B cell (primary cell): ENCODE results near the gene RNF152. TPM values are rescaled to one million over a fixed set of nuclear protein-coding genes. Genes with fewer than 3 reads are reported as not detected.

ENCODE experiments used
- ATAC-seq: fragments of 200-7000 bp; cut with Tn5 transposase; one replicate; pipeline ENCODE4 v1.10.0; 2021; ENCODE audit warnings: low read depth, mild to moderate bottlenecking, moderate number of reproducible peaks, moderate library complexity
- CTCF ChIA-PET: fragments of 350-600 bp; sonication (Branson Sonifier 250); formaldehyde crosslinking; loops from one replicate; lab custom pipeline; 2021; ENCODE audit warnings: antibody characterized with exemption, inconsistent platforms; lab: Charles Lee
- POLR2A ChIA-PET: fragments of 350-600 bp; sonication (Branson Sonifier 250); formaldehyde crosslinking; loops from one replicate; lab custom pipeline; 2021; ENCODE audit warnings: antibody characterized with exemption; lab: Charles Lee
- DNase-seq: peaks from one replicate; pipeline ENCODE4 v3.0.0; 2013
- H2AFZ ChIP-seq: 2 replicates; pipeline ENCODE4 v1.6.1; 2012; ENCODE audit warnings: mild to moderate bottlenecking, low read depth, low read length; ENCODE audit not compliant: insufficient read depth, poor library complexity, severe bottlenecking
- H3K27ac ChIP-seq, 2 donors: 1 replicate in 1 of 2; 2 replicates in 1 of 2; pipeline ENCODE4 v1.5.1; 2012 to 2013; ENCODE audit warnings: low read length in 2 of 2, mild to moderate bottlenecking in 2 of 2, moderate library complexity in 1 of 2
- H3K27me3 ChIP-seq, 4 experiments: fragments of 200-600 bp in 1 of 4; sonication (generic) in 1 of 4; replicated peaks in 1 of 4; 1 replicate in 2 of 4; 2 replicates in 2 of 4; pipeline versions ENCODE4 v1.6.1 to v1.7.0; 2013 to 2016; ENCODE audit warnings: low read length in 3 of 4, mild to moderate bottlenecking in 2 of 4, mixed read lengths in 1 of 4, moderate library complexity in 1 of 4; ENCODE audit not compliant: insufficient read depth in 4 of 4, control insufficient read depth in 3 of 4; ENCODE audit errors: control extremely low read depth in 1 of 4
- H3K36me3 ChIP-seq, 2 experiments: replicated peaks in 1 of 2; 1 replicate in 1 of 2; 2 replicates in 1 of 2; pipeline versions ENCODE4 v1.6.1 to v1.7.1; 2013; ENCODE audit warnings: low read length in 1 of 2; ENCODE audit not compliant: insufficient read depth in 2 of 2, control insufficient read depth in 1 of 2; ENCODE audit errors: control extremely low read depth in 1 of 2, extremely low read depth in 1 of 2
- H3K4me1 ChIP-seq, 2 donors: fragments of 200-600 bp in 1 of 2; sonication (generic) in 1 of 2; 1 replicate in 1 of 2; 2 replicates in 1 of 2; pipeline versions ENCODE4 v1.5.1 to v1.6.1; 2013 to 2017; ENCODE audit warnings: low read length in 2 of 2; ENCODE audit not compliant: control insufficient read depth in 2 of 2, insufficient read depth in 2 of 2
- H3K4me2 ChIP-seq: replicated peaks from 2 replicates; pipeline ENCODE3; 2012; ENCODE audit warnings: mild to moderate bottlenecking, low read depth, low read length; ENCODE audit not compliant: poor library complexity, severe bottlenecking
- H3K4me3 ChIP-seq, 5 experiments: fragments of 200-600 bp in 1 of 5; sonication (generic) in 1 of 5; 1 replicate in 3 of 5; 2 replicates in 2 of 5; pipeline versions ENCODE4 v1.5.1 to v1.7.0; 2011 to 2016; ENCODE audit warnings: low read length in 4 of 5, mild to moderate bottlenecking in 4 of 5, low read depth in 2 of 5, control low read depth in 1 of 5, moderate library complexity in 1 of 5; ENCODE audit not compliant: insufficient read depth in 1 of 5; ENCODE audit errors: control extremely low read depth in 1 of 5, extremely low read depth in 1 of 5
- H3K79me2 ChIP-seq: fragments of 200-600 bp; sonication (generic); one replicate; pipeline ENCODE4 v1.6.0; 2016; ENCODE audit warnings: low read length; ENCODE audit not compliant: control insufficient read depth, insufficient read depth
- H3K9ac ChIP-seq: fragments of 200-600 bp; sonication (generic); 2 replicates; pipeline ENCODE4 v1.6.1; 2017; ENCODE audit warnings: mild to moderate bottlenecking, low read length, moderate library complexity
- H3K9me3 ChIP-seq, 3 donors: one replicate each; pipeline versions ENCODE4 v1.6.1 to v1.7.1; 2013; ENCODE audit warnings: low read length in 2 of 3; ENCODE audit not compliant: control insufficient read depth in 2 of 3, insufficient read depth in 1 of 3; ENCODE audit errors: control extremely low read depth in 1 of 3
- H4K20me1 ChIP-seq: 2 replicates; pipeline ENCODE4 v1.6.0; 2012; ENCODE audit warnings: mild to moderate bottlenecking, low read length; ENCODE audit not compliant: insufficient read depth, control insufficient read depth, poor library complexity, severe bottlenecking
- H3K27ac Mint-ChIP-seq: one replicate; pipeline ENCODE4 v1.8.0; 2021; ENCODE audit warnings: mixed read lengths
- H3K27me3 Mint-ChIP-seq: one replicate; pipeline ENCODE4 v1.8.0; 2021; ENCODE audit warnings: mixed read lengths
- H3K4me1 Mint-ChIP-seq: one replicate; pipeline ENCODE4 v1.8.0; 2021; ENCODE audit warnings: mixed read lengths
- H3K4me3 Mint-ChIP-seq: one replicate; pipeline ENCODE4 v1.8.0; 2021; ENCODE audit warnings: mixed read lengths
- H3K9me3 Mint-ChIP-seq: one replicate; pipeline ENCODE4 v1.8.0; 2022; ENCODE audit warnings: mixed read lengths; ENCODE audit not compliant: insufficient read depth
- CTCF ChIP-seq: fragments of 200-600 bp; IDR thresholded peaks from one replicate; pipeline ENCODE4 v1.8.0; 2022; ENCODE audit warnings: antibody characterized with exemption, mild to moderate bottlenecking
- EZH2 ChIP-seq: IDR thresholded peaks from 2 replicates; pipeline ENCODE4 v1.6.1; 2012; ENCODE audit warnings: borderline replicate concordance, low read depth, mild to moderate bottlenecking, moderate library complexity, low read length; ENCODE audit not compliant: insufficient read depth, poor library complexity, severe bottlenecking
- WGBS: methylation state at CpG from one replicate; pipeline ENCODE4 v1.1.5; 2013; ENCODE audit warnings: missing lambda C conversion rate; ENCODE audit not compliant: insufficient coverage; 5-methylcytosine and 5-hydroxymethylcytosine counted together
- intact Hi-C: fragments of 100-400 bp; cut with micrococcal nuclease; formaldehyde crosslinking; loops from one replicate; pipeline ENCODE4 v1.10.0; 2022
- polyA plus RNA-seq: library from polyadenylated mRNA; depleted of rRNA; stranded (reverse); fragments of >200 nt; gene quantifications from 2 replicates; pipeline ENCODE4 v1.2.3, GENCODE V29; 2012
- total RNA-seq, 2 donors: library from RNA; stranded (reverse); fragments of 120-200 nt in 1 of 2; gene quantifications; 1 replicate in 1 of 2; 2 replicates in 1 of 2; pipeline versions ENCODE4 v1.2.3 to v1.2.4, GENCODE V29; 2013 to 2022

Gene RNF152
- total and polyA plus RNA-seq, 2 donors (not counting 1 experiment from before 2014, with no cell fraction given): 0.49 TPM; not detected in 1

GRCh38 chr18:61847164-61847791, 45.5 kb downstream of the RNF152 start:
- H3K27me3 Mint-ChIP-seq: peaks cover 13% of the 10 kb centered on the region
- no peak overlapping the region for H3K9ac ChIP-seq
- 80% methylated on average over 5 of the region's 7 CpGs for WGBS
- H3K27ac ChIP-seq: no peak overlapping the region
- no peaks in the 10 kb centered on the region for H3K79me2 ChIP-seq
- peaks cover 2% of the 10 kb centered on the region for H3K9me3 Mint-ChIP-seq
- peaks cover 0 to 4% (median 0%) of the 10 kb centered on the region in 3 donors for H3K9me3 ChIP-seq
- ATAC-seq (no peak), DNase-seq (no peak)
- no peaks in the 10 kb centered on the region for H3K4me1 Mint-ChIP-seq
- CTCF ChIA-PET: no interaction called here
- H3K4me1 ChIP-seq: no peaks in the 10 kb centered on the region
- no peaks in the 10 kb centered on the region for H3K36me3 ChIP-seq
- no peak for TF ChIP-seq CTCF
- TF ChIP-seq EZH2: no peak
- no peak overlapping the region for H3K4me3 Mint-ChIP-seq
- H2AFZ ChIP-seq: no peak overlapping the region
- H3K27me3 ChIP-seq: peaks cover 0 to under 1% (median 0%) of the 10 kb centered on the region in 4 experiments
- no peak overlapping the region for H3K4me3 ChIP-seq
- no peak overlapping the region for H3K27ac Mint-ChIP-seq
- intact Hi-C loops: no loop called here
- POLR2A ChIA-PET: no interaction called here
- H3K4me2 ChIP-seq: no peak overlapping the region
- H4K20me1 ChIP-seq: no peaks in the 10 kb centered on the region

GRCh38 chr18:61845197-61845596, 47.6 kb downstream of the RNF152 start:
- Histone ChIP-seq H3K4me1 (no peaks in the 10 kb centered on the region), H3K9ac (no peak overlapping the region), H2AFZ (no peak overlapping the region), H3K79me2 (no peaks in the 10 kb centered on the region), H3K4me2 (no peak overlapping the region), H3K27me3 (peaks cover 0 to 3% (median 0%) of the 10 kb centered on the region in 4 experiments), H3K9me3 (peaks cover 0 to 4% (median 0%) of the 10 kb centered on the region in 3 donors), H3K36me3 (no peaks in the 10 kb centered on the region), H3K27ac (no peak overlapping the region), H3K4me3 (no peak overlapping the region), H4K20me1 (no peaks in the 10 kb centered on the region)
- intact Hi-C loops: no loop called here
- CTCF ChIA-PET: no interaction called here
- TF ChIP-seq EZH2: no peak
- TF ChIP-seq CTCF: no peak
- no peaks in the 10 kb centered on the region for H3K4me1 Mint-ChIP-seq
- H3K4me3 Mint-ChIP-seq: no peak overlapping the region
- DNase-seq (no peak), ATAC-seq (no peak)
- peaks cover 2% of the 10 kb centered on the region for H3K9me3 Mint-ChIP-seq
- WGBS: 19% methylated on average over 4 of the region's 7 CpGs
- H3K27me3 Mint-ChIP-seq: peaks cover 13% of the 10 kb centered on the region
- POLR2A ChIA-PET: no interaction called here
- H3K27ac Mint-ChIP-seq: no peak overlapping the region
